HG03571 (cell line): Measurements from ENCODE around the gene HDAC4.

Experiments used
- ATAC-seq: cut with Tn5 transposase; IDR thresholded peaks from one replicate; pipeline ENCODE4 v1.9.1; 2021; ENCODE audit not compliant: unreplicated experiment

The HDAC4 gene

DNA sequence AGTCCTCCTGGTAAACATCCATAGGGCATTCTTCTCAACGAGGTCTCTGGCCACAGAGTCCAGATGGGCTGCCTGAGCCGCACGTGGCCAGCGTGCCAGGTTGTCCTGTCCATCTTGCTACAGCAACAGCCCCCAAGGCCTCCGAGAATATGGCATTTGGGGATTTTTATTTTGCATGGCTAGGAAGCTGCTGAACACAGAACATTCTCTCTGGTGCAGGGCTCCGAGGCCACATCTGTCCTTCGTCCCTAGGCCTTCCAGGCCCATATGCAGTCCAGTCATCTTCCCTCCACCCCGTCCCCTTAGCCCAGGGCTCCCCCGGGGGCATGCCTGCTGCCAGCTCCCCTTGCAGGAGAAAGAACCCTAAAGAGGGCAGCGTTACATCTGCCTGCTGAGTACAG lies 2.3 kb downstream of the HDAC4 start:
- ATAC-seq = no peak

DNA sequence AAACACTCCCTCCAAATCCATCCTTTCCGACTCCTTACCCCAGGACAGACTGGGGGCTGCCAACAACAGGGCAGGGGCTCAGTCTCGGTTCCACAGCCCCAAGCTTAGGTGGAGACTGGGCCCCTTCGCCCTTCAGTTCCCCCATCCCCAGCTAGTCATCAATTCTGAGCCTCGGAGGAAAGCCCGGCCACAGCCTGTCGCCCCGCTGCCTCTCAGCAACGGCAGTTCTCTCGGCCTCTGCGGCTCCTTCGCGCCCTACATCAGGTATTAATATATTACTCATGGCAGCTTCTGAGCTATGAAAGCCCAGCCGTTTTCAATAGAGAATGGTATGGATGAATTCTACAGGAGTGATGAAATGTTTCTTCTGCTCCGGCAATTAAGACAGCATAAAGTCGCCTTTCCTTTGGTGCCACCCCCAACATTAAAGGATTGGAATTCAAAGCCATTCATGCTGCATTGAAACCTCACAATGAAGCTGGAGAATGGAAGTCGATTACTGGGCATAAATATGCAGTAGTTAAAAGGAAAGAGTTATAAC lies 2.8 kb downstream of the HDAC4 start:
- no peak for ATAC-seq

DNA sequence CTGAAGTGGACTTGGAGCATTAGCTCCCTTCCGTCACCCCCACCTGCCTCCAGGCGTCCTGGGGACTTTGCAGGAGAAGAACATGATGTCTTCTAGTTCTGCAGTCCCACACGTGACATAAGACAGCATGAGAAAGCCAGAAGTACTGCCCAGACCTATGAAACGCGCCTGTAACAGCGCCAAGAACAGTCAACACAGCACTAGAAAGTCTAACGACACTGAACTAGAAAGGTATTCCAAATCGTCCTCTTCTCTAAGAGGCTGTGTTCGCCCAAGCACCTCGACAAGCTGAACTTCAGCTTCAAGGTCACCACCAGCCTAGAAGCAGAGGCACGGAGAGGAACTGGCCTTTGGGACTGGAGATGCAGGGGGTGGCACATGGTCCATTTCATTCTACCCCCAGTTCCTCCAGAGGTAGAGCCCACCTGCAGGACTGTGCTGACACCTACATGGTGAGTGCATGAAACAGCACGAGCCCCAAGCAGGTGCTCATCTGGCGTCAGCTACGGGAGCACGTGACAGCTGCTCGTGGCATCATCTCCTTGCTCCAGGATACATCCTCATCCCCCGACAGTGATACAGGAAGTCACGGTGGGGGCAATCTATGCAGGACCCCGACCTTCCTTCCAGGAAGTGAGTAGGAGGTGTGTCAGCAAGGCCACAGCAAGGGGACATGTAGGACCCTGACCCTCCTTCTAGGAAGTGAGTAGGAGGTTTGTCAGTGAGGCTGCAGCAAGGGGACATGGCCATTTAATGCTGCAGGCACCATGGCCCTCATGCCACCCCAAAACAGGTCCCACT lies 3.7 kb downstream of the HDAC4 start:
- no peak for ATAC-seq

DNA sequence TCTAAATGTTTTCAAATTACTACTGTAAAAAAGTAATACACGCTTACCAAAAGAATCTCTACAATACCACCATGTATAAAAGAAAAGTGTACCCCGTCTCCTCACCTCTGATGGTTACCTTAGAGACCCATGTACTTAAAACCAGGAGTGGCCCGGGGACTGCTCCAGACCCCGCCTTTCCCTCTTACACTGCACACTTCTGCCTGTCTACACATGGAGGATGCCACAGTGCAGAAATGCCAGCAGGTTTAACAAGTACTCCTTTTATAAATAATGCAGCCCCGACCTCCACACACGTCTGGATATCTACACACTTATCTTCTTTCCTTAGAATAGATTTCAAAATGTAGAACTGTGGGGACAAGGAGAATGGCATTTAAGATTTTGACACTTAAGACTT lies 5.3 kb downstream of the HDAC4 start:
- ATAC-seq = no peak

DNA sequence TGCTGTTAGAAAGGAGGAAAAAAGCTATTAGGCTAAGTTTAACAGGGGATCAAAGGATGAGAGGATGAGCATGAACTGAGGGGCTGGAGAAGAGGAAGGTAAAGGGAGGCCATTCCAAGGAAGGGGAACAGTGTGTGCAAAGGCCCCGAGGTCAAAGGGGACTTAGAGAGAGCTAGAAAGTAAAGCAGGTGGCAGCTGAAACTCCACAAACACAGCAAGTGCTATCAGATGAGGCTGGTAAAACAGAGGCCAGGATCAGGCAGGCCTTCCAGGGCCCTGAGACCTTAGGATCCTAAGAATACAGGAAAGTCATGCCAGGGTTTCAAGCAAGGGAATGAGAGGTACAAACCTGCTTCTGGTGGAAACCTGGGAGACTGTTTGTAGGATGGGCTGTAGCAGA lies 5.8 kb downstream of the HDAC4 start:
- no peak for ATAC-seq

DNA sequence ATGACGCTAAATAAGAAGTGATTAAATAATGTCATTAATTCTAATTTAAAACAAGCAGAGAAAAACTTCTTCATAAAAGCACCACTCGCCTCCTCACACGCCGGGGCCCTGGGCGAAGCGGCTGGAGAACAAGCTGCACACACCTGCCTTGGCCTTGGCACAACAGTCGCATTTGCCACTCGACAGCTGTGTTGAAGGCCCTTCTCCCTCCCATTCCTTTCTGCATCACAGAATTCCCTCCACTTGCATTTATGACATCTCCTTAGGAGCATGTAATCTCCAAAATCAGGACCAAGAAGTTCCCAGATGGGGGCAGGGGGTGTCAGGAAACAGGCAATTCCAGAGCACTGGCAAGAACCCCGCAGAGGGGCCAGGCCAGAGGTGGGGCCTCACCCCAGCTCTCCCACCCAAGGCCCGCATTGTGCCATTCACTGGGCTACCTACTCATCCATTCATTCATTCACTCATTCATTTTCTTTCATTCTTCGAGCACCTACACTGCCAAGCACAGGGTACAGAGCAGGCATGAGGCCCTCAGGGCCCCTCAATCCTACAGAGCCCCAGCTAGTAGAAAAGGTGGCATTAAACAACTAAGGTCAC lies 6.4 kb downstream of the HDAC4 start:
- no peak for ATAC-seq

DNA sequence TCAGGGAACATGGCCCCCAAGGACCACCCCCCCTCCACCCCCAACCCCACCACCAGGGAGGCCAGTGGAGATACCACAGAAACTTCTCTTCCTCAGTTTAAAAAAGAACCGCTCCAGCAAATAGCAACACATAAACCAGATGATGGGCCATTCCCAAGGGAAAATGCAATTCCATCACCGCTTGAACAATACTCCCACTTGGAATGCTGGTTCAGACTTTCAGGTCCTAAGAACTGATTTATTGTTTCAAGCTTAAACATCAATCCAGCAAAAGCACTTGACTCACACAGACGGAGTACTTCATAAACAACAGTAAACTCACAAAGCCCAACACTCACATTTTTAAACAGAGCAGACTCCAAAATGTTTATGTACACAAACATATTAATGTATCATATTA lies 6.9 kb downstream of the HDAC4 start:
- ATAC-seq = no peak

DNA sequence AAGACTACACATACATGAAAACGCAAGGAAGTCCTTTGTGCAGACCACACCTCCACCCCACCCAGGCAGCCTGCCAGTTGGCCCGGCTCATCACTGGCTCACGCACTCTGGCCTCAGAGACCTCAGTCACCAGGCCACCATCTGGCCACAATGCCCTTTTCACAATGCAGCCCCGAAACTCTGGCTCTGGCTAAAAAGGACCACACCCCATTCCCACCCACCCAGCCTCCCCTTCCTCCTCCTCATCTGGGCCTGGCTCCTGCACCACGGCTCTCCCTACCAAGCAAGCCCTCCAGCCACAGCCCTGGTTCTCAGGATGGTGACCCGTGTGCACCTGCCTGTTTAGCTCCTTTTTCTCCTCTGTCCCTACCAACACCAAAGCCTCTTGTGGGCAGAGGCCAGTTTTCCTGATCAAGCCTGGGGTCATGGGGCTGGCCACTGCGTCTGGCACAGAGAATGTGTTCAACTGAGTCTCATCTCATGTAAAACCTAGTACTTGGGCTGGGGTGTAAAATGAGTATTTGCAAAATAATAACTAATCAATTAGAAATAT lies 7.4 kb downstream of the HDAC4 start:
- ATAC-seq = no peak

DNA sequence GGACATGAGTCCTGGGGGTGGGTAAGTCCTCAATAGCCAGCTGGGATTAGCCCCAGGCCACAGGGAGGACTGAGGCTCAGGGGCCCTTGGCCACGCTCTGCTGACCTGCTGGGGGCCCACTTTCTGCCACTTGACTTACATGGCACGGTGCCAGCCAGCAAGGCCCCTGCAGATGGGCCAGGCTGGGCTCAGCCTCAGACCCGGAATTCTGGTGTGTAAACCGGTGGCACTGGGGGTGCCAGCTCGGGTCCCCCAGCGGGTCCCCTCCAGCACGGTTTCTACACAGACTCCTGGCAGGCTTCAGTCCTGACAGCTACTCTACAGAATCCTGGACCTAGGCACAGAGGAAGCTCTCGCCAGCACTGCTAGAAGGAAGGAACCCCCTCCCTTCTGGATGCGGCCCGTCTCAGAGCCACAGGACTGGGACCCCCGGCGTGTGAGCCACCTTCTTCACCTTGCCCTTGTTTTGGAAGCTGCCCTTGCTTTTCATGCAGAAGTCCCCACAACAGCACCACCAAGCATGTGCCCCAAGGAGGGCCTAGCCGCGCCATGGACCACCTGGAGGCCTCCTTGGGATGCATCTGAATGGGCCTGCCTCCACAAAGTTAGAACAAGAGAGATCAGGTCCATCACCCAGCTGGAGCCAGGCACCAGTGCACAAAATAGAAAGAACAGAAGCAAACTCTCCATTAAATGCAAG lies 8.0 kb downstream of the HDAC4 start:
- ATAC-seq = no peak

DNA sequence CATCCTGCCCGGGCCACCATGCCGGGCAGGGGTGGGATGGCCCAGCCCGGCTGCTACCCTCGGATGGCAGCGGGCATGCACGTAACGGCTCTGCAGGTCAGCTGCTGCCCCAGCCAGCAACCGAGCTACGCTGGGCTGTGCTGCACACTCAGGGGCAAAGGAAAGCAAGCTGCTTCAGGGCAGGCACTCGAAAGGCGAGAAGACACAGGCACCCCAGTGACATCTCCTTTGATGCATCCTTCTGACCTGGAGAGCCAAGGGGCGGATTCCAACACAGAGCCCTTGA lies 8.8 kb downstream of the HDAC4 start:
- ATAC-seq = no peak

DNA sequence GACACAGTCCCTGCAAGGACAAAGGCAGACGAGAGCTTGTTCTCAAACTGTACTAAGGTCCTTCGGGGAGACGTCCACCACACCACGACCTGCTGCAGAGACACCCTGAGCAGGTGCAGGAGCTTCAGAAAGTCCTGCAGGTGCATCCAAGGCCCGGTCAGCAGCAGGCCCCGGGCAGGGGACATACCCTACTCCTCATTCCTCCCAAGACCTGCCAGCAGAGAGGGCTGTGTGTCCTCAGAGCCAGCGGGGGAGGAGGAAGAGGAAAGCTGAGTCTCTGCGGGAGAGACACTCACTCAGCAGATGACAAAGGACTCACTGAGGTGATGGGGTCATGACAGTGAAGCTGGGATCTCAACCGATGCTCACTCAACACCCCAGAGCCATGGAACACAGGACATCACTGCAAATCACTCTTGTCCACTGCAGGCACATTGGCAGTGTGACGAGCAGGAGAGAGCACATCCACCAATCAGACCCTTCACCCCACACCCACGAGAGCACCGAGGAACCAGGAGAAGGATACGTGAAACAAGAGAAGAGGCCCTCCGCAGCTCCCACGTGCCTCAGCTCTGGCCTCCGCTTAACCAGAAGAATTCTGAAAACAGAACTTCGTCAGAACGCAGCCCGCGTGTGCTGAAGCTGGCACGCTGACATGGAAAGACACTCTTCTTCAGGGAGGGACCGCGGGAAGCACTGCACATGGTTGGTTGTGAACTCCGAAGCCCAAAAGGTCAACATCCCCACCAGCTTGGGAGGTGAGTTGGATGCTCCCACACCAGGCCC lies 9.3 kb downstream of the HDAC4 start:
- ATAC-seq = no peak

DNA sequence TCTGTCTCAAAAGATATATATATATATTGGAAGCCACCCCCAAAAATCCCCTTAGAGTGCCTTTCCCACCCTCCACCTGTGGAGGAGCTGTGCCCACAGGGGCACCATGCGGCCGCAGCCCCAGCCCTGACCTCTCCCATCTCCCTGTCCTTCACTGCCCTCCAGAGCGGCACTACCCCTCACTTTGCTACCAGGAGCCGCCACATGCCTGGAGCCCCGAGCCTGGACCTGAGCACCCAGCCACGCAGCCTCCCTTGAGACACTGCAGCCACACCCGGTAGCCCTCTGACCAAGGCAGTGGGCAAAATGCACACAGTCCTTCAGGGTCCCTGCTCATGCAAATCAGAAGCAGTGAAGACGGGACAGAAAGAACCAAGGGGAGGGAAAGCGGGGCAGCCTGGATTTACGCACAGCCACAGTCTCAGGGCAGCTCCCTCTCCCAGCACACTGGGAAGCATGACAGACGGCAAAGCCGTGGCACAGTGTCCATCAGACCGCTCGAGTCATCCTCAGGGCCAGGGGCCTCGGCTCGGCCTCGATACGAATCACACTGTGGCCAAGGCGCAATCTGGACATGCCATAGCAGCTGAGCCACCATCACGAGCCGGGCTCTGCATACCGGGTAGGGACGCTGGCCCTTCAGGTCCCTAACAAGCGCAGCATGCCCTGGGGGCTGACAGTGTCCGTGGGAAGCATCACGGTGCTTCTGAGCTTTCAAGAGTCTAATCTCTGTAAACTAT lies 10.1 kb downstream of the HDAC4 start:
- no peak for ATAC-seq

DNA sequence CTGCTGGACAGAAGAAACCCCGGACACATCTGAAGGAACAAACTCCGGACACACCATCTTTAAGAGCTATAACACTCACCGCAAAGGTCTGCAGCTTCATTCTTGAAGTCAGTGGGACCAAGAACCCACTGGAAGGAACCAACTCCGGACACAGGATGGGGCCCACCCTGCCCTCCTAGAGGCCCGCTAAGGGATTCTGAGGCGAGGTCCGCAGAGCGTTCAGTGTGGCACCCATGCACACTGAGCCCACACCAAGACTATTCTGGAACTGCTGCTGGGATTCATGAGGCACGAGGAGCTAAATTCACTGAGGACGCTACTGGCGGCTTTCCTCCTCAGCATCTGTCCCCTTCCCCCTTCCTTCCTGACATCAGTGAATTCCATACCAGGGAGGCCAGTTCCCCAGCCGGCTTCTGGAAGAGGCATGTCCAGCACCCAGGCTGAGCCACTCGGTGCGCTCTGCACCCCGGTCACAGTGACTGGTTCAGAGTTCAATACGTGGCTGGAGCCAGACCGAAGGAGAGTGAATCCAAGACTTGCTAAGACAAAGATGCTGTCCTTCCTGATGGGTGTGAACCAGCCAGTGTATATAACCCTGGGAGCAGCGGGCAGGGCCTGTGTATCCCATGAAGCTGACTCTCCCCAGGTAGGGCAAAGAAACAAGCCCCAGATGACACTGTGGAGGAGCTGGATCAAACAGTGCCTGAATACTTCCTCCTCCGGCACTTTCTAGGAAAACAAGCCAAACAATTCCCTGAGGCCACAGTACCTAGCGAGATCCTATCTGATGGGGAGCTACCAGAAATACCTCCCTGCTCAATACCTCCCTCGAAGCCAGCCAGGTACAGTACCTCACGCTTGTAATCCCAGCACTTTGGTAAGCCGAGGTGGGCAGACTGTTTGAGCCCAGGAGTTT lies 11.1 kb downstream of the HDAC4 start:
- ATAC-seq = no peak

DNA sequence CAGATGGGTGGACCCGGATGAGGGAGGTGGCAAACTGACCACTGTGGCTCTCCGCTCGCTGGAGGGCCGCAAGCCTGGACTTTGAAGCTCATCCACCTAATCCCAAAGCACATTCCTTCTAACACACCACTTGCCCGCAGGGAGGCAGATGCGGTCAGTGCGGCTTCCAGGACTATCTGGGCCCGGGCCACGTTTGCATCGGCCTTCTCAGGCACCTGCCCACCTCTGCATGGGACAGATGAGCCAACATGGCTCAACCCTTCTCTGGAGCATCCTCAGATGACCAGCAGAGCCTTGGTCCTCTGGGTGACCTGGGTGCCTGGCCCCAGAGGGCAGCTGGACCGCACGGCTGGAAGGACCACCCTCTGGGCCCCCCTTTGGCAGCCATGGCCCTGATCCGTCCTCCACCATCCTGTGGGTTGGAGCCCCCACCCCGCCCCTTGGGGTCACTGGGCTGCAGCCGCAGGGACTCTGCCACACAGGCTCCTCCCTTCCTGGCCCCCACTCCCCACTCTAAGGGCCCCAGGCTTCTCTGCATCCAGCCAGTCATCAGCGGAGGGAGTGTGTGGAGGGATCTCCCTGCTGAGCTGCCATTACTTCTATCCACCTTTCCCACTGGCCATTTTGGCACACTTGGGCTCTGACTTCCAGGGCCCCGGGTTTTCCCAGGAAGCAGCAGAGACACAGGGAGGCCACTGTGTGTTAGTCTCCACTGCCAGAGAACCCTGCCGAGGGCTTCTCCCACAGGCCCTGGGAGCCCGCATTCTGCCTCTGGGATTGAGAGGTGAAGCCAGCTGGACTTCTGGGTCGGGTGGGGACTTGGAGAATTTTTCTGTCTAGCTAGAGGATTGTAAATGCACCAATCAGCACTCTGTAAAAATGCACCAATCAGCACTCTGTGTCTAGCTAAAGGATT lies 12.3 kb downstream of the HDAC4 start:
- no peak for ATAC-seq

DNA sequence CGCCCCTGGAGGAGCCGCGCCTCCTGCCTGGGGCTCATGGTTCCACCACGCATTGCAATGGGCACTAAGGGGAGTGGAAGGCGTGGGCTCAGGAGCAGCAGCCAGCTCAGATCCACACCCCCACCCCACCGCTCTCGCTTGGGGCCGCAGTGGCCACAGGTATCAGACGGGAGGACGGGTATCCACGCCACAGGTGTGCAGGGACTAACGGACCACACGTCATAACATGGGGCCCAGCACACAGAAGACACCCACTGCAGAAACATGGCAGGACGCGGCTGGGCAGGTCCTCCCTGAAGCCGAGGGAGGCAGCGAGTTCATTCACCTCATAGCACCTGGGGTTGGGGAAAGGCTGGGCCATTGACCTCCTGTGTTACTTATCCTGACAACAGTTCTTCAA lies 13.0 kb downstream of the HDAC4 start:
- ATAC-seq = no peak

DNA sequence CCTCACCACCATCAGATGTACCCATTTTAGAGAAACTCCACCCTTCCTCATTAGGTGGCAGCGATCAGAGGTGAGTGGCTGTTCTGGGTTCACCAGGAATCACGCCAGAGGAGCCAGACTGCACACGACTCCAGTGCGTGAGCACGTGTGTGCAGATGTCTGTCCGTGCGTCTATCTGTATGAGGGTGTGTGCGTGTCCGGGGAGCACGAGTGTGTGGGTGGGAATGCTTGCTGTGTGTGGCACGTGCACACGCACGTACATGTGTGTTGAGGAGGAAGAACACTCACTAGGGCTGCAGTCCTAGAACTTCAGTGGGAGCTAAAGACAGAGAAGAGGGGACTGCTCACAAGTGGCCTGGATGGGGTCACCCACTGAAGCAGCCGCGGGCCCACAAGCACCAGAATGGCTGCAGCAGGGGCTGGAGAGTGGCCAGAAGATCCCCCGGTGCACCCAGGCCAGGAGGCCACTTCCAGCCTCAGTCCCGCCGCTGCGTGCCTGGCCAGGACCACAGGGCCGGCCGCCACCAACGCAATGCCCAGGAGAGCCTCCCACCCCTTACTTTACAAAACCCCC lies 13.9 kb downstream of the HDAC4 start:
- ATAC-seq = no peak

DNA sequence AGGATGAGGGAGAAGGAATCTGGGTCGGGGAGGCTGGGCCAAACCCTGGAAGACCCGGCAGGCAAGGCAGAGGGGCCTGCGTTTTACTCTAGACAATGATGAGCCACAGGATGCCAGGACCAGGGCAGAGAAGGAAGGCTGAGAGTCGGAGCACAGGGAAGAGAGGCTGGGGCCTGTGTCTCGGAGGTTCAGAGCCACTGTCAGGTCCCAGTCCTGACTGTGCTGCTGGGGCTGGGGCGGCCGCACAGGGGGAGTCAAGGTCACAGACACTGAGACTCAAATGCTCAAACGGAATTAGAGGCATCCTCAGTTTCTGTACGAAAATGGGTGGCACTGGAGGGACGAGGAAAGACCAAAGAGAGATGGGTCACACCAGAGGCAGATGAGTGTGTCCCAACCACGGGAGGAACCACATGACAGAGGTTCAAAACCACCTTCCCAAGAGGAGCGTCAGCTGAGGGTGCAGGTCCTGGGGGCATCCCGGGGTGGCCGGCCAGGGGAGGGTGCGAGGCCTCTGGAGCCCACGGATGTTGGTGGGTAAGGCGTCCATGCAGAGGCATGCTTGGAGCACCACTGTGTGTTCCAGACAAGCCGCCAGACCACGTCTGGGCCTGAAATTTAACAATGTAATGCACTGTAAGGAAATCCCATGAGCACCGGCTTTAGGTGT lies 14.7 kb downstream of the HDAC4 start:
- ATAC-seq = no peak
